WTC11 (cell line): ENCODE measurements around the gene S1PR3.

Source experiments
- NR1H2 ChIP-seq: sonication (generic); formaldehyde crosslinking; IDR thresholded peaks from 2 replicates; pipeline ENCODE4 v1.9.0; 2021; ENCODE audit warnings: mild to moderate bottlenecking, moderate library complexity, missing genetic modification reagents
- TF ChIP-seq, protein P1 (sequence below): fragments of 200-600 bp; IDR thresholded peaks from 2 replicates; pipeline ENCODE4 v1.8.0; 2022; ENCODE audit warnings: antibody characterized with exemption

DNA sequence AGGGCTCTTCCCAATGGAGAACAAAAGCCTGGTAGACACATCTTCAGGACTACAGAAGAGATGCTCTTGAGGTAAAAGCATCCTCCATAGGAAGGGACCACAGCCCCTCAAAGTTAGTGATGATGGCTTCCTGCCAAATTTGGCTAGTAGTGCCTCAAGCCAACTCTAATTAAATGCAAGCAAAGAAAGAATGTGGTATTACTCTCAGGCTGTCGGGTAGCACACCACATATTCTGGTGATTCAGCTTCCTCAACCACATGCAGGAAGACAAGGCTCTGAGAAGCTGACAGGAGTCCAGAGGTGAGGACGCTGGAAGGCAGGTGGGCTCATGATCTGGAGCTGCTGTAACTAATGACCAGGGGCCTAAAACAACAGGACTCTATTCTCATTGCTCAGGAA is 37.2 kb upstream of the S1PR3 start:
- TF ChIP-seq NR1H2 (CRISPR knock-in tag): no peak
- TF ChIP-seq, protein P1, sequence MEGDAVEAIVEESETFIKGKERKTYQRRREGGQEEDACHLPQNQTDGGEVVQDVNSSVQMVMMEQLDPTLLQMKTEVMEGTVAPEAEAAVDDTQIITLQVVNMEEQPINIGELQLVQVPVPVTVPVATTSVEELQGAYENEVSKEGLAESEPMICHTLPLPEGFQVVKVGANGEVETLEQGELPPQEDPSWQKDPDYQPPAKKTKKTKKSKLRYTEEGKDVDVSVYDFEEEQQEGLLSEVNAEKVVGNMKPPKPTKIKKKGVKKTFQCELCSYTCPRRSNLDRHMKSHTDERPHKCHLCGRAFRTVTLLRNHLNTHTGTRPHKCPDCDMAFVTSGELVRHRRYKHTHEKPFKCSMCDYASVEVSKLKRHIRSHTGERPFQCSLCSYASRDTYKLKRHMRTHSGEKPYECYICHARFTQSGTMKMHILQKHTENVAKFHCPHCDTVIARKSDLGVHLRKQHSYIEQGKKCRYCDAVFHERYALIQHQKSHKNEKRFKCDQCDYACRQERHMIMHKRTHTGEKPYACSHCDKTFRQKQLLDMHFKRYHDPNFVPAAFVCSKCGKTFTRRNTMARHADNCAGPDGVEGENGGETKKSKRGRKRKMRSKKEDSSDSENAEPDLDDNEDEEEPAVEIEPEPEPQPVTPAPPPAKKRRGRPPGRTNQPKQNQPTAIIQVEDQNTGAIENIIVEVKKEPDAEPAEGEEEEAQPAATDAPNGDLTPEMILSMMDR: no peak
